GM12878 (cell line): Measurements from ENCODE around the gene PRODH. TPM values are rescaled to one million over a fixed set of nuclear protein-coding genes. Genes with fewer than 3 reads are reported as not detected.

Experiments used
- ATAC-seq: fragments of 200-7000 bp; cut with Tn5 transposase; 3 replicates; pipeline ENCODE4 v1.9.1; 2020; ENCODE audit warnings: mild to moderate bottlenecking, moderate library complexity
- BruUV-seq: library from RNA; stranded (reverse); fragments of 400-500 nt; replicated peaks from 2 replicates; lab custom pipeline; 2021; lab: Mats Ljungman, UMichigan
- CTCF ChIA-PET: fragments of 300-600 bp; sonication (Branson Sonifier 250); formaldehyde crosslinking; extraction: SDS; loops from one replicate; lab custom pipeline; 2021; ENCODE audit warnings: inconsistent platforms; lab: Yijun Ruan, JAX
- POLR2A ChIA-PET: fragments of 350-600 bp; formaldehyde crosslinking; extraction: SDS; loops from one replicate; lab custom pipeline; 2021; ENCODE audit warnings: inconsistent platforms; lab: Charles Lee
- RAD21 ChIA-PET: fragments of 300-600 bp; sonication (Branson Sonifier 250); formaldehyde crosslinking; loops from one replicate; lab custom pipeline; 2023; ENCODE audit warnings: antibody characterized with exemption; ENCODE audit not compliant: unreplicated experiment; lab: Charles Lee
- SMC1A ChIA-PET: fragments of 300-600 bp; sonication (Branson Sonifier 250); formaldehyde crosslinking; loops from one replicate; lab custom pipeline; 2023; ENCODE audit not compliant: unreplicated experiment, uncharacterized antibody; lab: Charles Lee
- DNase-seq: peaks from one replicate; pipeline ENCODE4 v3.0.0-alpha.2; 2011; ENCODE audit warnings: low read depth, low spot score
- FAIRE-seq: peaks from 3 replicates; lab custom pipeline; 2011; peaks lifted over from hg19 to GRCh38; lab: Jason Lieb, UNC
- H2AFZ ChIP-seq: 2 replicates; pipeline ENCODE4 v1.6.0; 2011; ENCODE audit warnings: low read depth, low read length, control low read depth; ENCODE audit not compliant: control insufficient read depth
- H3K27ac ChIP-seq: 2 replicates; pipeline ENCODE4 v1.5.1; 2011; ENCODE audit warnings: control low read depth; ENCODE audit not compliant: control insufficient read depth, insufficient read depth
- H3K27me3 ChIP-seq, 2 experiments: replicated peaks in 1 of 2; 2 replicates each; pipeline versions ENCODE4 v1.6.0 to v1.6.1; 2011; ENCODE audit warnings: low read length in 1 of 2; ENCODE audit not compliant: control insufficient read depth in 2 of 2, insufficient read depth in 2 of 2
- H3K36me3 ChIP-seq, 2 experiments: 2 replicates each; pipeline ENCODE4 v1.5.1; 2011; ENCODE audit warnings: low read length in 1 of 2; ENCODE audit not compliant: control insufficient read depth in 2 of 2, insufficient read depth in 2 of 2
- H3K4me1 ChIP-seq: 2 replicates; pipeline ENCODE4 v1.6.1; 2011; ENCODE audit warnings: mild to moderate bottlenecking, low read length, moderate library complexity, mixed read lengths; ENCODE audit not compliant: control insufficient read depth, insufficient read depth
- H3K4me2 ChIP-seq: 2 replicates; pipeline ENCODE4 v1.6.0; 2011; ENCODE audit warnings: control low read depth; ENCODE audit not compliant: control insufficient read depth, insufficient read depth
- H3K4me3 ChIP-seq: fragments of 200-600 bp; sonication (generic); 2 replicates; pipeline ENCODE4 v1.5.1; 2016
- H3K79me2 ChIP-seq: 2 replicates; pipeline ENCODE4 v1.6.0; 2011; ENCODE audit warnings: low read length; ENCODE audit not compliant: control insufficient read depth, insufficient read depth
- H3K9ac ChIP-seq: 2 replicates; pipeline ENCODE4 v1.8.0; 2011; ENCODE audit warnings: low read length, control low read depth, mixed read lengths; ENCODE audit not compliant: control insufficient read depth, insufficient read depth
- H3K9me3 ChIP-seq: replicated peaks from 3 replicates; pipeline ENCODE4 v1.5.1; 2011; ENCODE audit warnings: mild to moderate bottlenecking, low read length; ENCODE audit not compliant: control insufficient read depth, insufficient read depth
- H4K20me1 ChIP-seq: 2 replicates; pipeline ENCODE4 v1.6.0; 2011; ENCODE audit not compliant: control insufficient read depth, insufficient read depth
- BCL3 ChIP-seq: IDR thresholded peaks from 2 replicates; pipeline ENCODE4 v1.6.1; 2011; ENCODE audit warnings: borderline replicate concordance, low read depth, mild to moderate bottlenecking, moderate library complexity, low read length; ENCODE audit not compliant: insufficient read depth, poor library complexity, severe bottlenecking
- CBFB ChIP-seq: IDR thresholded peaks from 2 replicates; pipeline ENCODE4 v1.6.1; 2016; ENCODE audit warnings: antibody characterized with exemption, low read depth
- CEBPB ChIP-seq, 2 experiments: fragments of 150-350 bp in 1 of 2; IDR thresholded peaks; 2 replicates each; pipeline ENCODE4 v1.6.1; 2012 to 2014; ENCODE audit warnings: low read depth in 2 of 2, low read length in 2 of 2, borderline replicate concordance in 1 of 2, inconsistent platforms in 1 of 2
- CHD4 ChIP-seq: fragments of 200-600 bp; sonication (generic); IDR thresholded peaks from 2 replicates; pipeline ENCODE4 v1.6.1; 2016; ENCODE audit warnings: mild to moderate bottlenecking
- E2F4 ChIP-seq: IDR thresholded peaks from 2 replicates; pipeline ENCODE4 v1.6.1; 2012; ENCODE audit warnings: low read depth, low read length, improper control_type of control experiment
- EGR1 ChIP-seq, 2 experiments: IDR thresholded peaks; 1 replicate in 1 of 2; 2 replicates in 1 of 2; pipeline ENCODE4 v1.6.1; 2011 to 2012; ENCODE audit warnings: low read depth in 2 of 2, low read length in 2 of 2, borderline replicate concordance in 1 of 2, mild to moderate bottlenecking in 1 of 2, moderate library complexity in 1 of 2
- ETV6 ChIP-seq, 2 experiments: fragments of 450-650 bp in 1 of 2; IDR thresholded peaks in 1 of 2; conservative IDR thresholded peaks in 1 of 2; 2 replicates each; pipeline ENCODE4 v1.6.1; 2014; ENCODE audit warnings: antibody characterized with exemption in 1 of 2, borderline replicate concordance in 1 of 2, low read depth in 1 of 2, mild to moderate bottlenecking in 1 of 2, moderate library complexity in 1 of 2
- GABPA ChIP-seq: IDR thresholded peaks from 2 replicates; pipeline ENCODE4 v1.6.1; 2014; ENCODE audit warnings: antibody characterized with exemption, low read depth, mild to moderate bottlenecking, inconsistent platforms
- IRF5 ChIP-seq: fragments of 450-650 bp; IDR thresholded peaks from 2 replicates; pipeline ENCODE4 v1.6.1; 2017; ENCODE audit warnings: borderline replicate concordance
- PAX8 ChIP-seq: fragments of 450-650 bp; IDR thresholded peaks from 2 replicates; pipeline ENCODE4 v1.6.1; 2017; ENCODE audit warnings: mild to moderate bottlenecking, moderate library complexity
- PBX3 ChIP-seq: IDR thresholded peaks from 2 replicates; pipeline ENCODE4 v1.6.1; 2011; ENCODE audit warnings: mild to moderate bottlenecking, low read depth, low read length, moderate library complexity; ENCODE audit not compliant: insufficient replicate concordance
- RBBP5 ChIP-seq: fragments of 200-600 bp; sonication (generic); conservative IDR thresholded peaks from 2 replicates; pipeline ENCODE4 v1.6.1; 2016
- SMARCA5 ChIP-seq: fragments of 450-650 bp; IDR thresholded peaks from 2 replicates; pipeline ENCODE4 v1.6.1; 2017; ENCODE audit warnings: mild to moderate bottlenecking
- STAT1 ChIP-seq: fragments of 450-650 bp; conservative IDR thresholded peaks from 2 replicates; pipeline ENCODE4 v1.6.1; 2014; ENCODE audit warnings: antibody characterized with exemption, mild to moderate bottlenecking
- WRNIP1 ChIP-seq: IDR thresholded peaks from 2 replicates; pipeline ENCODE4 v1.6.1; 2011; ENCODE audit warnings: low read depth, low read length, improper control_type of control experiment, borderline replicate concordance
- ZBTB33 ChIP-seq: fragments of 450-650 bp; IDR thresholded peaks from 2 replicates; pipeline ENCODE4 v1.6.1; 2017; ENCODE audit warnings: mild to moderate bottlenecking
- ZNF217 ChIP-seq: fragments of 450-650 bp; IDR thresholded peaks from 2 replicates; pipeline ENCODE4 v1.6.1; 2017; ENCODE audit warnings: antibody characterized with exemption, mild to moderate bottlenecking
- WGBS: methylation state at CpG from one replicate; pipeline ENCODE4 v1.1.6; 2016; ENCODE audit warnings: low lambda C conversion rate; ENCODE audit not compliant: insufficient replicate concordance, insufficient coverage; ENCODE audit errors: missing lambda C conversion rate; 5-methylcytosine and 5-hydroxymethylcytosine counted together
- in situ Hi-C: fragments of 300-500 bp; cut with MboI; formaldehyde crosslinking; loops from 9 replicates; pipeline ENCODE4 v1.14.3; 2018; ENCODE audit warnings: mixed read lengths
- intact Hi-C: fragments of 100-400 bp; cut with micrococcal nuclease; formaldehyde crosslinking; loops from one replicate; pipeline ENCODE4 v1.14.2; 2022; ENCODE audit not compliant: unreplicated experiment
- polyA plus RNA-seq, 11 experiments: library from polyadenylated mRNA; depleted of rRNA in 4 of 11; unstranded in 6 of 11; stranded (reverse) in 5 of 11; fragments of >200 nt; fragmentation: Nextera tagmentation in 4 of 11; fragmentation: Illumina TruSeq in 1 of 11; extraction: Ambion mirVana in 4 of 11; extraction: Trizol in 1 of 11; gene quantifications; 1 replicate in 1 of 11; 2 replicates in 10 of 11; pipeline versions ENCODE4 v1.2.1 to v1.2.3, GENCODE V29; 2011 to 2016; ENCODE audit warnings: inconsistent platforms in 2 of 11, missing spikeins in 2 of 11, low read depth in 1 of 11
- total RNA-seq, 4 experiments: library from RNA; depleted of rRNA in 3 of 4; stranded (reverse); fragments of >200 nt in 3 of 4; fragmentation: Illumina TruSeq in 1 of 4; extraction: Trizol in 1 of 4; gene quantifications; 2 replicates each; pipeline versions ENCODE4 v1.2.1 to v1.2.3, GENCODE V29; 2013 to 2021

Gene PRODH
- total and polyA plus RNA-seq, 10 of the 15 experiments (the other 5 are each of a cell fraction or from before 2014, with no cell fraction given), result 0.03 to 0.10 (median 0.07) TPM; not detected in 6

- Histone ChIP-seq H4K20me1 (no peaks in the 10 kb centered on the region), H3K36me3 (no peaks in the 10 kb centered on the region), H3K4me1 (no peaks in the 10 kb centered on the region), H3K9me3 (no peaks in the 10 kb centered on the region), H2AFZ (no peak overlapping the region), H3K79me2 (no peaks in the 10 kb centered on the region), H3K27ac (no peak overlapping the region), H3K4me3 (no peak overlapping the region), H3K27me3 (no peaks in the 10 kb centered on the region), H3K4me2 (no peak overlapping the region), H3K9ac (no peak overlapping the region)
- intact Hi-C loops (no loop called here), in situ Hi-C loops (loop anchor here (5.0 kb wide), 1 partner anchor 1335 kb away; no protein-coding TSS in a partner anchor)
- ChIA-PET SMC1A (no interaction called here), RAD21 (no interaction called here), CTCF (no interaction called here), POLR2A (no interaction called here)
- FAIRE-seq (no peak), ATAC-seq (no peak), DNase-seq (no peak)
- no peak for TF ChIP-seq SMARCA5
- TF ChIP-seq IRF5, result no peak
- no peak for TF ChIP-seq EGR1 (IDR thresholded peaks at IDR 0.05; ENCODE audit: borderline replicate concordance in 1 of 2, low read depth in 2 of 2, low read length in 2 of 2)
- TF ChIP-seq ZNF217, result no peak
- no peak for TF ChIP-seq PBX3
- no peak for TF ChIP-seq CBFB
- TF ChIP-seq CHD4, result no peak
- TF ChIP-seq PAX8, result no peak
- no peak for TF ChIP-seq BCL3
- no peak for TF ChIP-seq ETV6 (conservative IDR thresholded peaks at IDR 0.05 in 1 of 2, IDR thresholded peaks at IDR 0.05 in 1 of 2; ENCODE audit: borderline replicate concordance in 1 of 2, low read depth in 1 of 2)
- no peak for TF ChIP-seq ZBTB33
- TF ChIP-seq RBBP5, result no peak
- no peak for TF ChIP-seq E2F4
- TF ChIP-seq WRNIP1, result no peak
- no peak for TF ChIP-seq GABPA
- TF ChIP-seq STAT1, result no peak
- no peak for TF ChIP-seq CEBPB (IDR thresholded peaks at IDR 0.05; ENCODE audit: borderline replicate concordance in 1 of 2, low read depth in 2 of 2, low read length in 2 of 2)
- no TSS peak for BruUV-seq
- 63% methylated on average over 5 of the region's 6 CpGs for WGBS
Measured at GRCh38 chr22:18952022-18952421, 15.9 kb upstream of the PRODH start.
